Panc1 (cell line): ENCODE data around the gene LSS. TPM values are rescaled to one million over a fixed set of nuclear protein-coding genes. Genes with fewer than 3 reads are reported as not detected.

Experiments used
- ATAC-seq: fragments of 200-7000 bp; cut with Tn5 transposase; 2 replicates; pipeline ENCODE4 v1.9.1; 2020; ENCODE audit warnings: mild to moderate bottlenecking, moderate library complexity
- BruUV-seq: library from RNA; stranded (reverse); fragments of 400-500 nt; replicated peaks from 2 replicates; lab custom pipeline; 2021; lab: Mats Ljungman, UMichigan
- CTCF ChIA-PET: fragments of 300-600 bp; sonication (Branson Sonifier 250); formaldehyde crosslinking; loops from one replicate; lab custom pipeline; 2022; ENCODE audit warnings: antibody characterized with exemption; lab: Charles Lee
- POLR2A ChIA-PET: fragments of 300-600 bp; sonication (Branson Sonifier 250); formaldehyde crosslinking; loops from one replicate; lab custom pipeline; 2022; ENCODE audit warnings: antibody characterized with exemption; lab: Charles Lee
- DNase-seq: peaks from one replicate; pipeline ENCODE4 v3.0.0-alpha.2; 2010; ENCODE audit warnings: low read depth, low spot score
- H3K27ac ChIP-seq: 2 replicates; pipeline ENCODE4 v1.5.1; 2011; ENCODE audit warnings: mild to moderate bottlenecking, low read length, inconsistent platforms
- H3K27me3 ChIP-seq: fragments of 200-500 bp; sonication (Bioruptor generic); 2 replicates; pipeline ENCODE4 v1.6.0; 2014; ENCODE audit warnings: low read length, inconsistent platforms; ENCODE audit not compliant: control insufficient read depth, insufficient read depth
- H3K36me3 ChIP-seq: fragments of 200-500 bp; sonication (Bioruptor generic); 2 replicates; pipeline ENCODE4 v1.5.1; 2014; ENCODE audit warnings: inconsistent platforms, mild to moderate bottlenecking, low read length, moderate library complexity; ENCODE audit not compliant: control insufficient read depth, insufficient read depth
- H3K4me1 ChIP-seq: 2 replicates; pipeline ENCODE4 v1.5.1; 2011; ENCODE audit warnings: inconsistent platforms, mild to moderate bottlenecking, low read length, moderate library complexity; ENCODE audit not compliant: control insufficient read depth, insufficient read depth
- H3K4me3 ChIP-seq, 2 experiments: 2 replicates each; pipeline ENCODE4 v1.5.1; 2011 to 2012; ENCODE audit warnings: low read depth in 2 of 2, low read length in 2 of 2, mild to moderate bottlenecking in 2 of 2, inconsistent platforms in 1 of 2, moderate library complexity in 1 of 2
- H3K9me3 ChIP-seq: fragments of 200-500 bp; sonication (Bioruptor generic); 2 replicates; pipeline ENCODE4 v1.5.1; 2014; ENCODE audit warnings: low read depth, mild to moderate bottlenecking, inconsistent platforms, low read length, moderate library complexity; ENCODE audit not compliant: control insufficient read depth, insufficient read depth
- POLR2AphosphoS5 ChIP-seq: IDR thresholded peaks from 2 replicates; pipeline ENCODE4 v1.6.1; 2012; ENCODE audit warnings: mild to moderate bottlenecking, low read depth, low read length, moderate library complexity
- SIN3A ChIP-seq: IDR thresholded peaks from 2 replicates; pipeline ENCODE4 v1.6.1; 2012; ENCODE audit warnings: low read depth, mild to moderate bottlenecking, low read length, moderate library complexity, borderline replicate concordance; ENCODE audit not compliant: insufficient read depth
- TCF7L2 ChIP-seq: IDR thresholded peaks from 2 replicates; pipeline ENCODE4 v1.6.1; 2011; ENCODE audit warnings: mild to moderate bottlenecking, low read depth, low read length, inconsistent platforms
- in situ Hi-C: cut with HindIII; loops from 2 replicates; pipeline ENCODE4 v1.10.0; 2016; ENCODE audit warnings: low sequenced_read_pairs, low pct_unique_long_range_greater_than_20kb
- intact Hi-C: fragments of 100-400 bp; cut with micrococcal nuclease; formaldehyde crosslinking; loops from one replicate; pipeline ENCODE4 v1.10.0; 2022; ENCODE audit not compliant: unreplicated experiment
- total RNA-seq: library from RNA; stranded (reverse); gene quantifications from one replicate; pipeline ENCODE4 v1.2.1, GENCODE V29; 2021; ENCODE audit not compliant: unreplicated experiment
- TF ChIP-seq, protein P1 (sequence below), 2 experiments: IDR thresholded peaks; 2 replicates each; pipeline ENCODE4 v1.6.1; 2011 to 2012; ENCODE audit warnings: low read depth in 2 of 2, control low read depth in 1 of 2, low read length in 1 of 2, mild to moderate bottlenecking in 1 of 2, moderate library complexity in 1 of 2; ENCODE audit not compliant: insufficient read depth in 1 of 2
- TF ChIP-seq, protein P2 (sequence below): fragments of 450-650 bp; IDR thresholded peaks from 2 replicates; pipeline ENCODE4 v1.5.1; 2017; ENCODE audit warnings: mild to moderate bottlenecking

LSS gene
- total RNA-seq, 1 experiment from 2014 or later: 111 TPM

DNA sequence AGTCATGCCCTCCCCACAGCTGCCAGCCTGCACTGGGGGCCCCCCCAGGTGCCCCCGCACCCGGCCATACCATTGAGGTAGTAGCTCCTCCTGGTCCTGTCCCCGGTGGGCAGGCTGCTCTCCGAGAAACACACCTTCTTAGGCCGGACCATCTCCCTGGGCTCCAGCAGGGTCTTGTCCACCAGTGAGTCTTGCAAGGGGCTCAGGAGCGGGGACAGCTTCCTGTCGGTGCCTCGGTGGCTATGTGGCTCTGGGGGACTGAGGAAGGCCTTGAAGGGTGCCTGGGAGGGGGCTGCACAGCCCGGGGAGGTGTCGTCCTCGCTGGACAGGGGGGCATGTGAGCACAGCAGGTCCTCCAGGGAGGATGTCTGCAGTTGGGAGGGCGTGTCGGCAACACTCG, 60.3 kb downstream of the LSS start:
- no peak for DNase-seq
- CTCF ChIA-PET: interaction anchor here (0.5 kb wide), 1 partner anchor 20 kb away, joined by 3 read pairs; no protein-coding TSS in a partner anchor
- intact Hi-C loops (no loop called here), in situ Hi-C loops (no loop called here)
- Histone ChIP-seq H3K27me3 (no peaks in the 10 kb centered on the region), H3K36me3 (no peaks in the 10 kb centered on the region), H3K4me3 (no peak overlapping the region), H3K4me1 (no peaks in the 10 kb centered on the region), H3K27ac (no peak overlapping the region), H3K9me3 (no peaks in the 10 kb centered on the region)
- POLR2A ChIA-PET: no interaction called here
- no TSS peak for BruUV-seq
- no peak for ATAC-seq
- TF ChIP-seq POLR2AphosphoS5: no peak
- TF ChIP-seq, protein P1, sequence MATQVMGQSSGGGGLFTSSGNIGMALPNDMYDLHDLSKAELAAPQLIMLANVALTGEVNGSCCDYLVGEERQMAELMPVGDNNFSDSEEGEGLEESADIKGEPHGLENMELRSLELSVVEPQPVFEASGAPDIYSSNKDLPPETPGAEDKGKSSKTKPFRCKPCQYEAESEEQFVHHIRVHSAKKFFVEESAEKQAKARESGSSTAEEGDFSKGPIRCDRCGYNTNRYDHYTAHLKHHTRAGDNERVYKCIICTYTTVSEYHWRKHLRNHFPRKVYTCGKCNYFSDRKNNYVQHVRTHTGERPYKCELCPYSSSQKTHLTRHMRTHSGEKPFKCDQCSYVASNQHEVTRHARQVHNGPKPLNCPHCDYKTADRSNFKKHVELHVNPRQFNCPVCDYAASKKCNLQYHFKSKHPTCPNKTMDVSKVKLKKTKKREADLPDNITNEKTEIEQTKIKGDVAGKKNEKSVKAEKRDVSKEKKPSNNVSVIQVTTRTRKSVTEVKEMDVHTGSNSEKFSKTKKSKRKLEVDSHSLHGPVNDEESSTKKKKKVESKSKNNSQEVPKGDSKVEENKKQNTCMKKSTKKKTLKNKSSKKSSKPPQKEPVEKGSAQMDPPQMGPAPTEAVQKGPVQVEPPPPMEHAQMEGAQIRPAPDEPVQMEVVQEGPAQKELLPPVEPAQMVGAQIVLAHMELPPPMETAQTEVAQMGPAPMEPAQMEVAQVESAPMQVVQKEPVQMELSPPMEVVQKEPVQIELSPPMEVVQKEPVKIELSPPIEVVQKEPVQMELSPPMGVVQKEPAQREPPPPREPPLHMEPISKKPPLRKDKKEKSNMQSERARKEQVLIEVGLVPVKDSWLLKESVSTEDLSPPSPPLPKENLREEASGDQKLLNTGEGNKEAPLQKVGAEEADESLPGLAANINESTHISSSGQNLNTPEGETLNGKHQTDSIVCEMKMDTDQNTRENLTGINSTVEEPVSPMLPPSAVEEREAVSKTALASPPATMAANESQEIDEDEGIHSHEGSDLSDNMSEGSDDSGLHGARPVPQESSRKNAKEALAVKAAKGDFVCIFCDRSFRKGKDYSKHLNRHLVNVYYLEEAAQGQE (IDR thresholded peaks at IDR 0.05; ENCODE audit: insufficient read depth in 1 of 2, low read depth in 2 of 2, low read length in 1 of 2): no peak
- no peak for TF ChIP-seq TCF7L2
- TF ChIP-seq, protein P2, sequence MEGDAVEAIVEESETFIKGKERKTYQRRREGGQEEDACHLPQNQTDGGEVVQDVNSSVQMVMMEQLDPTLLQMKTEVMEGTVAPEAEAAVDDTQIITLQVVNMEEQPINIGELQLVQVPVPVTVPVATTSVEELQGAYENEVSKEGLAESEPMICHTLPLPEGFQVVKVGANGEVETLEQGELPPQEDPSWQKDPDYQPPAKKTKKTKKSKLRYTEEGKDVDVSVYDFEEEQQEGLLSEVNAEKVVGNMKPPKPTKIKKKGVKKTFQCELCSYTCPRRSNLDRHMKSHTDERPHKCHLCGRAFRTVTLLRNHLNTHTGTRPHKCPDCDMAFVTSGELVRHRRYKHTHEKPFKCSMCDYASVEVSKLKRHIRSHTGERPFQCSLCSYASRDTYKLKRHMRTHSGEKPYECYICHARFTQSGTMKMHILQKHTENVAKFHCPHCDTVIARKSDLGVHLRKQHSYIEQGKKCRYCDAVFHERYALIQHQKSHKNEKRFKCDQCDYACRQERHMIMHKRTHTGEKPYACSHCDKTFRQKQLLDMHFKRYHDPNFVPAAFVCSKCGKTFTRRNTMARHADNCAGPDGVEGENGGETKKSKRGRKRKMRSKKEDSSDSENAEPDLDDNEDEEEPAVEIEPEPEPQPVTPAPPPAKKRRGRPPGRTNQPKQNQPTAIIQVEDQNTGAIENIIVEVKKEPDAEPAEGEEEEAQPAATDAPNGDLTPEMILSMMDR: no peak
- no peak for TF ChIP-seq SIN3A

DNA sequence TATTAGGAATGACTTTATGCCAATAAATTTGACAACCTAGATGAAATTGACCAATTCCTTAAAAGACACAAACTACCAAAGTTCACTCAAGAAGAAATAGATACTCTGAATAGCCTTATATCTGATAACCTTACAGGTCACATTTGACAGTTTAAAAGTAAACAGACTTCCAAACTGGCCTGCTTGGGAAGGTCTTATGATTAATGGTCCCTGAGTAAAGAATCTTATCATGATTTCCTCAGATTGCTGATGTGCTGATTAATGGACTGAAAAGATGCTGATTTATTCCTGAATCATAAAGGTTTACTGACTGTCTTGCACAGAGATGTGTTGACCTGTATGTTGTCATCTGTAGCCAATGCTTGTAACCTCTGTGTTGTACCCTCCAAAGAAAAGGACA, 63.5 kb downstream of the LSS start:
- CTCF ChIA-PET: no interaction called here
- Histone ChIP-seq H3K36me3 (no peaks in the 10 kb centered on the region), H3K27ac (no peak overlapping the region), H3K4me1 (no peaks in the 10 kb centered on the region), H3K27me3 (no peaks in the 10 kb centered on the region), H3K4me3 (no peak overlapping the region), H3K9me3 (no peaks in the 10 kb centered on the region)
- intact Hi-C loops (no loop called here), in situ Hi-C loops (no loop called here)
- DNase-seq: no peak
- TF ChIP-seq, protein P2: no peak
- TF ChIP-seq, protein P1 (IDR thresholded peaks at IDR 0.05; ENCODE audit: insufficient read depth in 1 of 2, low read depth in 2 of 2, low read length in 1 of 2): no peak
- TF ChIP-seq TCF7L2 (no peak), SIN3A (no peak), POLR2AphosphoS5 (no peak)
- POLR2A ChIA-PET: no interaction called here
- no TSS peak for BruUV-seq
- ATAC-seq: no peak
